GM19023 (cell line): ENCODE measurements around the gene HSPA12A.

Source experiments
- ATAC-seq: cut with Tn5 transposase; IDR thresholded peaks from one replicate; pipeline ENCODE4 v1.9.1; 2021; ENCODE audit warnings: mild to moderate bottlenecking, moderate library complexity; ENCODE audit not compliant: unreplicated experiment

HSPA12A gene

GRCh38 chr10:116694243-116694926, 48.0 kb downstream of the HSPA12A start:
- no peak for ATAC-seq

GRCh38 chr10:116692225-116692624, 50.1 kb downstream of the HSPA12A start:
- no peak for ATAC-seq

- ATAC-seq = no peak
Observed at GRCh38 chr10:116691635-116692034, 50.7 kb downstream of the HSPA12A start.

GRCh38 chr10:116690356-116691322, 51.7 kb downstream of the HSPA12A start:
- ATAC-seq = no peak

- no peak for ATAC-seq
Observed at GRCh38 chr10:116689744-116690143, 52.6 kb downstream of the HSPA12A start.

- ATAC-seq = no peak
Observed at GRCh38 chr10:116688741-116689495, 53.4 kb downstream of the HSPA12A start.

GRCh38 chr10:116688241-116688711, 54.1 kb downstream of the HSPA12A start:
- ATAC-seq = no peak

- ATAC-seq = no peak
Observed at GRCh38 chr10:116687633-116688032, 54.7 kb downstream of the HSPA12A start.

GRCh38 chr10:116686632-116687031, 55.7 kb downstream of the HSPA12A start:
- no peak for ATAC-seq

- no peak for ATAC-seq
Observed at GRCh38 chr10:116685807-116686206, 56.6 kb downstream of the HSPA12A start.

GRCh38 chr10:116684781-116685180, 57.6 kb downstream of the HSPA12A start:
- no peak for ATAC-seq

GRCh38 chr10:116683821-116684220, 58.5 kb downstream of the HSPA12A start:
- ATAC-seq = no peak

- no peak for ATAC-seq
Observed at GRCh38 chr10:116683166-116683565, 59.2 kb downstream of the HSPA12A start.

GRCh38 chr10:116679351-116679750, 63.0 kb downstream of the HSPA12A start:
- no peak for ATAC-seq

GRCh38 chr10:116676633-116677032, 65.7 kb downstream of the HSPA12A start:
- ATAC-seq = no peak

- ATAC-seq = no peak
Observed at GRCh38 chr10:116676118-116676517, 66.2 kb downstream of the HSPA12A start.

GRCh38 chr10:116674901-116675423, 67.4 kb downstream of the HSPA12A start:
- ATAC-seq = no peak

- no peak for ATAC-seq
Observed at GRCh38 chr10:116673866-116674265, 68.5 kb downstream of the HSPA12A start.

GRCh38 chr10:116672891-116673290, 69.5 kb downstream of the HSPA12A start:
- ATAC-seq = no peak

GRCh38 chr10:116671274-116671926, 71.0 kb downstream of the HSPA12A start:
- no peak for ATAC-seq
